OCI-LY3 (cell line): ENCODE results near the gene PSME3.
A peak's percentile ranks its signal among the peaks of the same experiment; 100 is the strongest.

Experiments used
- H2AFZ ChIP-seq: fragments of 200-600, 300-600 bp; shearing (Covaris generic); 2 replicates; pipeline ENCODE4 v1.6.0; 2014; ENCODE audit warnings: antibody characterized with exemption, low read depth, low read length
- H3K27ac ChIP-seq: fragments of 200-600, 300-600 bp; sonication (generic); 2 replicates; pipeline ENCODE4 v1.5.1; 2014; ENCODE audit warnings: mild to moderate bottlenecking, low read length, moderate library complexity, mixed read lengths
- H3K27me3 ChIP-seq: fragments of 200-600, 300-600 bp; sonication (generic); 2 replicates; pipeline ENCODE4 v1.6.1; 2014; ENCODE audit warnings: low read depth, low read length, mixed read lengths
- H3K36me3 ChIP-seq: fragments of 200-600, 300-600 bp; sonication (generic); replicated peaks from 2 replicates; pipeline ENCODE3; 2014; ENCODE audit warnings: low read depth, low read length, mixed read lengths
- H3K4me1 ChIP-seq: fragments of 300-600, 200-600 bp; sonication (generic); 2 replicates; pipeline ENCODE4 v1.6.1; 2014; ENCODE audit warnings: low read length, mixed read lengths
- H3K4me2 ChIP-seq: fragments of 200-600, 300-600 bp; sonication (generic); 2 replicates; pipeline ENCODE4 v1.6.1; 2014; ENCODE audit warnings: low read length, mixed read lengths
- H3K4me3 ChIP-seq: fragments of 300-600, 200-600 bp; sonication (generic); 2 replicates; pipeline ENCODE4 v1.5.1; 2014; ENCODE audit warnings: antibody characterized with exemption, mild to moderate bottlenecking, low read length, moderate library complexity
- H3K79me2 ChIP-seq: fragments of 300-600, 200-600 bp; shearing (Covaris generic); 2 replicates; pipeline ENCODE4 v1.6.1; 2014; ENCODE audit warnings: mild to moderate bottlenecking, low read length, mixed read lengths
- H3K9ac ChIP-seq: fragments of 300-600, 200-600 bp; shearing (Covaris generic); 2 replicates; pipeline ENCODE4 v1.6.0; 2014; ENCODE audit warnings: mild to moderate bottlenecking, low read length, moderate library complexity
- H3K9me3 ChIP-seq: fragments of 200-600, 300-600 bp; shearing (Covaris generic); 2 replicates; pipeline ENCODE4 v1.6.1; 2014; ENCODE audit warnings: low read length, mixed read lengths; ENCODE audit not compliant: insufficient read depth
- H4K20me1 ChIP-seq: fragments of 200-600, 300-600 bp; sonication (generic); 2 replicates; pipeline ENCODE4 v1.6.1; 2016; ENCODE audit warnings: low read length, mixed read lengths; ENCODE audit not compliant: insufficient read depth
- EZH2phosphoT487 ChIP-seq: fragments of 200-600 bp; shearing (Covaris generic); IDR thresholded peaks from 2 replicates; pipeline ENCODE4 v1.6.1; 2018; ENCODE audit warnings: antibody characterized with exemption, mixed run types, low read depth
- TF ChIP-seq, protein P1 (sequence below): fragments of 200-600, 300-600 bp; sonication (generic); IDR thresholded peaks from 2 replicates; pipeline ENCODE4 v1.5.1; 2014; ENCODE audit warnings: antibody characterized with exemption, low read length, low read depth

Gene PSME3

DNA sequence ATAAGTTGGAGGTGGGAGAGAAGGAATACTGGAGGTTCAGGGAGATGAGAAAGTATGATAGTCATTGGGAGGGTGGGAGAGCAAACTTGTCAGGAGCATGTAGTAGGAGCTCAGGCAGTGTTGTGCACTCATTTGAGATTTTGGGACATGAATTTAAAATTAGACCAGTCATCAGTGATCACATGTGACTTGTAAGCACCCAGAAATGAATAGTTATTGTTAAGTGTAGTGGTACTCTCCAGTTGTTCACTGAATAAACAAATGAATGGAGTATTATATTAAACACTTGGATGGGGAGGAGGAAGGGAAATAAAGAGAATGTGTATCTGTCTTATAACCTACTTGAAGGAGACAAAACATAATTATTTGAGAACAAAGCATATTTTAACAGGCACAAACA is 2.2 kb upstream of the PSME3 start:
- no peak overlapping the region for H3K9ac ChIP-seq
- H3K4me3 ChIP-seq, result no peak overlapping the region
- no peak overlapping the region for H3K27ac ChIP-seq
- no peak for TF ChIP-seq EZH2phosphoT487
- TF ChIP-seq, protein P1, sequence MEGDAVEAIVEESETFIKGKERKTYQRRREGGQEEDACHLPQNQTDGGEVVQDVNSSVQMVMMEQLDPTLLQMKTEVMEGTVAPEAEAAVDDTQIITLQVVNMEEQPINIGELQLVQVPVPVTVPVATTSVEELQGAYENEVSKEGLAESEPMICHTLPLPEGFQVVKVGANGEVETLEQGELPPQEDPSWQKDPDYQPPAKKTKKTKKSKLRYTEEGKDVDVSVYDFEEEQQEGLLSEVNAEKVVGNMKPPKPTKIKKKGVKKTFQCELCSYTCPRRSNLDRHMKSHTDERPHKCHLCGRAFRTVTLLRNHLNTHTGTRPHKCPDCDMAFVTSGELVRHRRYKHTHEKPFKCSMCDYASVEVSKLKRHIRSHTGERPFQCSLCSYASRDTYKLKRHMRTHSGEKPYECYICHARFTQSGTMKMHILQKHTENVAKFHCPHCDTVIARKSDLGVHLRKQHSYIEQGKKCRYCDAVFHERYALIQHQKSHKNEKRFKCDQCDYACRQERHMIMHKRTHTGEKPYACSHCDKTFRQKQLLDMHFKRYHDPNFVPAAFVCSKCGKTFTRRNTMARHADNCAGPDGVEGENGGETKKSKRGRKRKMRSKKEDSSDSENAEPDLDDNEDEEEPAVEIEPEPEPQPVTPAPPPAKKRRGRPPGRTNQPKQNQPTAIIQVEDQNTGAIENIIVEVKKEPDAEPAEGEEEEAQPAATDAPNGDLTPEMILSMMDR, result no peak
- H3K27me3 ChIP-seq, result no peaks in the 10 kb centered on the region
- peaks cover 11% of the 10 kb centered on the region for H3K36me3 ChIP-seq
- H3K79me2 ChIP-seq, result peaks cover 40% of the 10 kb centered on the region
- no peak overlapping the region for H2AFZ ChIP-seq
- H3K4me2 ChIP-seq, result no peak overlapping the region
- H3K4me1 ChIP-seq, result peaks cover 13% of the 10 kb centered on the region
- H3K9me3 ChIP-seq, result no peaks in the 10 kb centered on the region
- no peaks in the 10 kb centered on the region for H4K20me1 ChIP-seq

- Histone ChIP-seq H3K4me1 (peaks cover 13% of the 10 kb centered on the region), H3K27ac (peak overlapping the region; percentile 74), H3K27me3 (no peaks in the 10 kb centered on the region), H3K4me3 (peak overlapping the region; percentile 99), H3K9me3 (no peaks in the 10 kb centered on the region), H3K4me2 (peak overlapping the region; percentile 98), H3K79me2 (peaks cover 46% of the 10 kb centered on the region), H3K36me3 (peaks cover 16% of the 10 kb centered on the region), H4K20me1 (no peaks in the 10 kb centered on the region), H2AFZ (peak overlapping the region; percentile 90), H3K9ac (peak overlapping the region; percentile 98)
- TF ChIP-seq, protein P1, result no peak
- TF ChIP-seq EZH2phosphoT487, result no peak
Measured at GRCh38 chr17:42832213-42832933, 824 bp upstream of the PSME3 start.

DNA sequence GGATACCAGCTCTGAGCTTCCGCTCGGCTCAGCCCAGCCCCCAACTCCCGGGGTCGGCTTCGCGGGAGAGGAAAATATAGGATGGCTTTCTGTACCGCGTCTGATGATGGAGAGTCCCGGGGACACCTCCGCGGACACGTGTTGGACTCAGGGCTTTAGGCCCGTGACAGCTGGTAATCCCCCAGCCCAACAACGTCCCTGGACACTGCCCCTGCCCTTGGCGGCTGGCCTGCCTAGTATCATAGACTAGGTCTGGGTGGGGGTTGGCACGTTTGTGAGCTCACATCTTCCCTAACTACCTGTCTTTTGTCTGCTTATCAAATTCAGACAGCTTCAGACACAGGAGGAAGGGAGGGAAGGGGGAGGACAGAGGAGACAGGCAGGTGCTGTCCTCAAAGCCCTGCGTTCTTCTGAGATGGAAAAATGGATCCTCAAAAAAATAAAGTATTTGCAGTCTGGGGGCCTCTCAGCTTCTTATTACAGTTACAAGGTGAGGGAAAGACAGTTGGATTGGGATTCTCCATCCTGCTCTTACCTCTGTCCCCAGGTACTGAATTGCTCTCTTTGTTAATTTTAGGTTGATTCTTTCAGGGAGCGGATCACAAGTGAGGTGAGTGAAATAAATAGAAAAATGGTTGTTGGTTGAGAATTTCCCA is 698 bp downstream of the PSME3 start:
- Histone ChIP-seq H3K27me3 (no peaks in the 10 kb centered on the region), H3K27ac (peak overlapping the region; percentile 74), H3K9ac (peak overlapping the region; percentile 98), H3K4me1 (peaks cover 13% of the 10 kb centered on the region), H3K79me2 (peaks cover 53% of the 10 kb centered on the region), H3K9me3 (no peaks in the 10 kb centered on the region), H2AFZ (no peak overlapping the region), H3K36me3 (peaks cover 28% of the 10 kb centered on the region), H4K20me1 (no peaks in the 10 kb centered on the region; the same call in 1 of the 2 replicates), H3K4me2 (peak overlapping the region; percentile 98), H3K4me3 (peak overlapping the region; percentile 99)
- no peak for TF ChIP-seq EZH2phosphoT487
- TF ChIP-seq, protein P1, result no peak

DNA sequence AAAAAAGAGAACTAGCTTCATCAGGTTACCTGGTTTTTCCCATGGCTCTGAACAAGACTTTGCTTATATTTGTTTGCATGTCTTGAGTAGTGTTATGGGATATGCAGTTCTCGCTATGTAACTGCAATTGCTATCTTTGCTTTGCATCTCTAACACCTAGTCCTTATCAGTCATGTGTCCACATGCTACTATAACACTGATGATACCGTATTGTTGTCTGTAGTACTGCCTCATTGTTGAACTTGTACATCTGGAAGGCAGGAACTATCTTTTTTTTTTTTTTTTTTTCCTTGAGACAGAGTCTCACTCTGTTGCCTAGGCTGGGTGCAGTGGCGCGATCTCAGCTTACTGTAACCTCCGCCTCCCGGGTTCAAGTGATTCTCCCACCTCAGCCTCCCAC is 2.5 kb downstream of the PSME3 start:
- Histone ChIP-seq H3K9me3 (no peaks in the 10 kb centered on the region), H4K20me1 (no peaks in the 10 kb centered on the region; the same call in 1 of the 2 replicates), H3K4me2 (no peak overlapping the region), H3K4me3 (no peak overlapping the region), H3K4me1 (peaks cover 13% of the 10 kb centered on the region), H3K9ac (no peak overlapping the region), H3K27ac (no peak overlapping the region), H3K36me3 (peaks cover 37% of the 10 kb centered on the region), H3K79me2 (peaks cover 53% of the 10 kb centered on the region), H2AFZ (no peak overlapping the region), H3K27me3 (no peaks in the 10 kb centered on the region)
- no peak for TF ChIP-seq EZH2phosphoT487
- TF ChIP-seq, protein P1, result no peak
